ENCODE data around the gene DMRT2.

The DMRT2 gene

GRCh38 chr9:1050125-1050895 lies at the start of gene DMRT2:
DMRT2 (plus strand) TSS chr9:1050357; CDS start chr9:1051614, 1,257 bp downstream.
- peak in 13 of 14 donors; percentile 30 to 91 (median 85) for DNase-seq

- no peak for DNase-seq
Observed at GRCh38 chr9:1001838-1002237, 48.3 kb upstream of the DMRT2 start.

DNA sequence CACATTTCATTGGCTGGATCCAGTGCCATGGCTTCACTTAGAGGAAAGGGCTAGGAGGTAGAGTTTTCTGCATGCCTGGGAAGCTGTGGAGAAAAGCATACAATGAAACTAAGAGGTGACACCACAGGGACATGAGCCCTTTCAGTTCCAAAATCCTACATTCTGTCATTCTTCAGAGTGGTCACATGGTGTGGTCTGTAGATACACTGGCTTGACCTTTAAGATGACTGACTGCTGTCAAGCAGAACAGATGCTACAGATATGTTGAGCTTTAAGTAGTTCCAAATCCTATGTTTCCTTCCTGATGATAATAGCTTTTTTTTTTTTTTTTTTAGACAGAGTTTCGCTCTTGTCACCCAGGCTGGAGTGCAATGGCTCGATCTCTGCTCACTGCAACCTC lies 47.5 kb upstream of the DMRT2 start:
- no peak for DNase-seq

DNA sequence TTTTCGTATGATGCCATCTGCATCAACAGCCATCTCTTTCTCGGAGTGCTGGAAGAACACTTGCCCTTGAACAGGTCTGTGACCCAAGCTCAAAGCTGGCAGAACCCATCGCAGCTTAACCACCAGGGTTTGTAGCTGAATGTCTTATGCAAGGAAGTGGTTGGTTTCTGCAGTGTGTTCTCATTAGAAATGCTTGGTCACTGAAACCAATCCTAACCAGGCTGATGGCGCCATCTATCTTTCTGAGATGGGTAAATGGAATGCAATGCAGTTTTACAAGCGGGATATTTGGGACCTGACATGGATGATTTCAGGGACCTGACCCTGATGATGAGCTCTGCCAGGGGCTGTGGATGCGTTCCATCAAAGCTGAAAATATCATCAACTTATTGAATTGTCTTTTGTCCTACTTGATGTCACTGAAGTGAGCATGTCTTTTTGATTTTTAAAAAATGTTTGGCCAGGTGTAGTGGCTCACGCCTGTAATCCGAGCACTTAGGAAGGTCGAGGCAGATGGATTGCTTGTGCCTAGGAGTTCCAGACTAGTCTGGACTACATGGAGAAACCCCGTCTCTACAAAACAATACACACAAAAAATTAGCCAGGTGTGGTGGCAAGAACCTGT lies 45.0 kb upstream of the DMRT2 start:
- DNase-seq = peak in 7 of 14 donors; percentile 2 to 15 (median 8)

- DNase-seq = no peak
Observed at GRCh38 chr9:1007312-1007711, 42.8 kb upstream of the DMRT2 start.

GRCh38 chr9:1008216-1008615 lies 41.9 kb upstream of the DMRT2 start:
- no peak for DNase-seq

DNA sequence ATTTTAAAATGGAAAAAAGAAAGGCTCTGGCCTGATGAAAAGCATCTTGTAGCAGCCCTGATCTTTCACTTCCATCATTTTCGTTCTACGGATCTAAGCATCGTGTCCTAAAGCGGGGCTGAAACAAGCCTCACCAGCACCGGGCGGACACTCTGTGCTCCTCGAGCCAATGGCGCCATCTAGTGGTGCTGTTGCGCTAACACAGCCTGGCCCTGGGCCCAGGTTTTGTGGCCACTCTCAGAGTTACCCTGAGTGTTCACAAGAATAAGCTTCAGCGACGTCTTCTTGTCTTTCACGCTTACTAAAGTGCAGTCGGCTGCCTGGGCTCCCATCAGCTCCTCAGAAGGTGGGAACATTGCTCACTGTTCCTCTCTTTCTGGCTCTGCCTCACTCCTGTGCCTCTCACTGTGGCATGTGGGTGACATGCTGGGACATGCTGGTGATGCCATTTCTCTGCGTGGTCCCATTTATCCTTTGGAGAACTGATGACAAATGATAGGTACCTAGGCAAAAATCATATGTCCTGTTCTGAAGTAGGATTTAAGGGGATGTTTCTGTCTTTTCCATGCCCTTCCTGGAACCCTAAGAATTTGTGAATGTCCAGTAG lies 41.0 kb upstream of the DMRT2 start:
- DNase-seq = peak in 13 of 14 donors; percentile 2 to 83 (median 51)

DNA sequence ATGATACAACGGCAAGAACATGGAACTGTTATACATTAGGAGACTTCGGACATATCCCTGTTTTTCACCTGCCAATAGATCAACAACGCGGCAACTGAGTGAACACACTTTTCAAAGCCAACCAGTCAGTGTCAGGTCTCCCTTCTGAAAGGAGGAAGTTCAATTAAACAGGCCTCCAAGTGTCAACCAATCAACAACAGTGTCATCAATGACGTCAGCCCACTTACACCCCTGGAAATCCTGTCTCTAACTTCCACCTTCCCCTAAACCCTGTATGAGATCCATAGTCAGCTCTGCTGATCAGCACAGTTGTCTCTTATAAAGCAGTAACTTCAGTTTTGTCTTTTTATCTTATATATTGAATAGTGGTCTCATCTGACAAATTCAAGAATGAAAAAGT lies 37.1 kb upstream of the DMRT2 start:
- DNase-seq = no peak

- DNase-seq = no peak
Observed at GRCh38 chr9:1014225-1014624, 35.9 kb upstream of the DMRT2 start.

DNA sequence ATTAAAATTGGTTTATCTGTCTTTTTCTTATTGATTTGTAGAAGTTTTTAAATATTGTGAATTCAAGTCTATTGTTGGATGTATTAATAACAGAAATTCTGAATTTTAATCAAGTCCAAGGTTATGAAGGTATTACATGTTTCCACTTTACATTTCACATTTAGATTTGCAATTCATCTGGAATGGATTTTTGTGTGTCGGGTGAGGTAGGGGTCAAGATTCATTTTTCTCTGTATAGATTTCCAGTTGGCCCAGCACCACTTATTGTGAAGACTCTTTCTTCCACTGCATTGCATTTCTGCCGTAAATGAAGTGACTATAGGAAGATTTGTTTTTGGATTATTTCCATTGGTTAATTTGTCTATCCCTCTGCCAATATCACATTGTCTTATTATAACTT lies 35.5 kb upstream of the DMRT2 start:
- no peak for DNase-seq

DNA sequence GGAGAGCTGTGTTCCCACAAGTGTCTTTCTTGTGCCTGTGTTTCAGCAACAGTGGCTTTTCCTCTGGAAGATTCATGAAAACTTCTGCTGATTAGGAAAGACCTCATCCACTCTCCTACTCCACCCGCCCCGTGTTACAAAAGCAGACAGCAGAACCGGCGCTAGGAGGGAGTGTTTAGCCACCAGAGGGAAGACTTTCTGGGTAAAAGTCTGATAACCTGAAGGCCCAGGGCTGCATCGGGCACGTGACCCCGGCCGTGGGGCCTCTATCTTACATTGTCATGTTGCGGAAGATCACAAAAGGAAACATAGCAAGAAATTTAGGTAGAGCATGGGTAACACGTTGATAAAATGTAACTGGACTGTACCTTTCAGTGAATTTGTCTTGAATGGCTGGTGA lies 32.0 kb upstream of the DMRT2 start:
- no peak for DNase-seq

DNA sequence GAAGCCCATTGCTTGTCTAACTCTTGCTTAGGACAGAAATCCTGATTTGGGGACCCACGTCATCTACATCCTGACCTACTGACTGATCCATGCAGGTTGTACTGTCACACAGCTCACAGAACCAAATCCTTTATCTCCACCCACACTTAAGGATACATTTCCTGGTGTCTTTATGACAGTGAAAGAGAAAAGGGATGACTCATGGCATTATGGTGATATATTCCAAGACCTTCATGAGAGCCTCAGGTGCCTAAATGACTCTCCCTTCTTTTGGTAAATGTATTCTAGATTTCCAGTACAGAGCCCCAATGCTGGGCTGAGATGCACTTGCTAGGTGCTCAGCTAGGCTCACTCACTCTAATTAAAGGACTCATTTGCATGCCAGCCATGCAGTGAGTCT lies 26.0 kb upstream of the DMRT2 start:
- no peak for DNase-seq

DNA sequence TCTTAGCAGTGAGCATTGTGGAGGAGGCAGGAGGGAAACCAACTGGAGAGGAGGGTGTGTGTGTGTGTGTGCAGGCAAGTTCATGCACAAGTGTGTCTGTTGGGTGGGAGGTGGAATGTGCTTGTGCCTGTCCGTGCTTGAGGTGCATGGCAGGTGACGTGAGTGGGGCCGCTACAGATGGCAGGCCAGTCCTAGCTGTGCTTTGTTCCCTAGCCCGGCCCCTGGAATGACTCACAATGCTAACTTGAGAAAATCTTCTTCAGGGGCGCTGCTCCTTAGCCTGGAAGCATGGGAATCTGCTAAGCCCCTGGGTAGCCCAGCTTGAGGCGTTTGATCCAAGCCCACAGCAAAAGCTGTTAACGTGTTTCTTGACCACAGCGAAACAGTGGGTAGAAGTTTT lies 25.0 kb upstream of the DMRT2 start:
- DNase-seq = no peak

- no peak for DNase-seq
Observed at GRCh38 chr9:1026219-1026618, 23.9 kb upstream of the DMRT2 start.

DNA sequence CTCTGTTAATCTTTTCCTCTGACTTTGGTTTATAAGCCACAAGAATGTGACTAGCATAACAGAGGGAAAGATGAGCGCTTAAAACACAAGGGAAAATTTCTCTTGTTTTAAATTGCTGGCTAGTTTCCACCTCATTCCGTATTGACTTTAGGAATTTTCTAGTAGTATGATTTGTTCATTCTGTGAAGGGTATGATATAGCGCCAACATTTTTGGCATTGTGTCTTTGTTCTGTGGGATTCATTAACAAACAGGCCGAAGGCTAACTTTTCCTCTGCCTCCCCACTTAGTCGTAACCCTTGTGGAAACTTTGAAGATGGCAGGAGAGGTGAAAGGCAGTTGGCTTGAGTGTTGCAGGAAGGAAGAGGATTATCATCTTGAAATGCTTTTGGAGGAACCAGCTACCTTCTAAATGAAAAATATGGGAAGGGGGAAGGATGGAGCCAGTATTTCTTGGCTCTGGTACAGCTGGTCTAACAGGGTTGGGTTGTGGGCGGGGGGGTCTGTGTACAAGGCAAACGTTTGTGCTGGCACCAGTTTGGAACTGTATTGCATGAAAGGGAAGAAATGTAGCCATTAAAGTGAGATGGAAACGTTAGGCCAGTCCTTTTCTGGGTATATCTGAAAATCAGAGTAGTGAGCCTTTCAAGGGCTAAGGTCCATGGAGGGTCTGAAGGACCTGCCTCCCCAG lies 21.5 kb upstream of the DMRT2 start:
- no peak for DNase-seq

DNA sequence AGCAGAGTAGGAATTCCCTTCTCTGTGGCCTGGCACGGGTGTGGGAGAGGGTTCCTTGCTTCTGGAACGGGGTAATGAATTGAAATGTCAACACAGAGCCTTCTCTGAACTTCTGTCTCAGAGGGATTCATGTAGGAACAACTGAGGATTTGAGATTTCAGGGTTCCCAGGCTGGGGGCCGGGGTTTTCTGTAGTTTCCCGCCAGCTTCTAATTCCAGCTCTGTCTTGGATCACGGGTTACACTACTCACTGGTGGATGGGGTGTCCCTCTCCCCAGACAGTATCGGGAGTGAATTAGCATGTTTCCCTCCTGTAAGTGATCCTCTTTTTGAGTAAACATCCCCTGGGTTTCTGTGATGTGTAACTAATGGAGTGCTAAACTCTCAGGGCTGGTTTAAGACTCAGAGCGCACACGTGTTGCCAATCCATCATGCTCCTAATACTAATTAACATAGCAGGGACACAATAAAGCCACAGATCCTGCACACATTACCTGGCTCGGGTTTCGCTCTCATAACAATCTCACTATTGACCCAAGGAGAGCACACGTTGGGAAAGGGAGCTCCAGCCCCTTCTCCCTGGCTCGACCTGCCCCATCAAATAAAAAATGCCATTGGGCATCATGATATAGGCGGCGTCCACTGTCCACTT lies 18.1 kb upstream of the DMRT2 start:
- no peak for DNase-seq

GRCh38 chr9:1034271-1034670 lies 15.9 kb upstream of the DMRT2 start:
- DNase-seq = no peak

GRCh38 chr9:1039589-1039988 lies 10.6 kb upstream of the DMRT2 start:
- DNase-seq = no peak

DNA sequence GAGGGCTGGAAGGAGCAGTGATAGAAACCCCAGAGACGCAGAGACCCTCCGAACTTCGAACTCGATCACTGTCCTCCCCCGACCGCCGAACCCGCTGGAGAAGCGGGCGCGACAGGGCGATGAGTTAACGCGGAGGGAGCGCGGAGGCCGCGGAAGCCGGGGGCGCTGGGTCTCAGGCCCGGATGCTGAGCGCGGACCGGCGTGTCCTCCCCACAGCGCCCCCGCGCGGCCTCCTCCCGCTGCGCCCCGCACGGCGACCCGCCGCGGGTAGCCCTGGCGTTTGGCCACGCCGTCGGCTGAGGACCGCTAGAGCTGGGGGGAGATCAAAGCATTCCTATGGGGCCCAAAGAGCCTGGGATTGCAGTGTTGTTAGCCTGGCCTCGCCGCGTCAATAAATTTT lies 7.7 kb upstream of the DMRT2 start:
- peak in 4 of 14 donors; percentile 20 to 35 (median 24) for DNase-seq

DNA sequence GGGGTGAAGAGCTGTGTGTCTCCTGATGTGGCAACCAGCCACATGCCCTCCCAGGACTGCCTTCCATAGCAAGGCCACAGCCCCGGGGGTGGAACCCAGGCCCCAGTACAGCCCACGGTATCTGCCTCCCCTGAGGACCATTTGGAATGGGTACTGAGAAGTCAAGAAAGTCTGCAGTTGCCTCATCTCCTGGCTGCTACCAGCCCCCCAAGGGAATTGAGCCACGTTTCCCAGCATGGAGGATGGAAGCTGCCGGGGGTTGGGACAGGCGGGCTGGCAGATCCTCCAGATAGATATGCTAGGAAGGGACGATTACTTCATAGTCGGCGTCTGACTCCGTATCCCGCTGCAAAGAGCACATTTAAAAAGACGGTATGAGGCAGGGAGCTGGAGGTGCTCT lies 5.5 kb upstream of the DMRT2 start:
- no peak for DNase-seq

- DNase-seq = no peak
Observed at GRCh38 chr9:1046639-1047572, 3.3 kb upstream of the DMRT2 start.

All from C1 segment of cervical spinal cord (tissue), 14 donors.